Panc1 (cell line): ENCODE results near the gene DPYD. TPM values are rescaled to one million over a fixed set of nuclear protein-coding genes. Genes with fewer than 3 reads are reported as not detected.
A peak's percentile ranks its signal among the peaks of the same experiment; 100 is the strongest.

Experiments used
- ATAC-seq: fragments of 200-7000 bp; cut with Tn5 transposase; 2 replicates; pipeline ENCODE4 v1.9.1; 2020; ENCODE audit warnings: mild to moderate bottlenecking, moderate library complexity
- BruUV-seq: library from RNA; stranded (reverse); fragments of 400-500 nt; replicated peaks from 2 replicates; lab custom pipeline; 2021; lab: Mats Ljungman, UMichigan
- CTCF ChIA-PET: fragments of 300-600 bp; sonication (Branson Sonifier 250); formaldehyde crosslinking; loops from one replicate; lab custom pipeline; 2022; ENCODE audit warnings: antibody characterized with exemption; lab: Charles Lee
- POLR2A ChIA-PET: fragments of 300-600 bp; sonication (Branson Sonifier 250); formaldehyde crosslinking; loops from one replicate; lab custom pipeline; 2022; ENCODE audit warnings: antibody characterized with exemption; lab: Charles Lee
- DNase-seq: peaks from one replicate; pipeline ENCODE4 v3.0.0-alpha.2; 2010; ENCODE audit warnings: low read depth, low spot score
- H3K27ac ChIP-seq: 2 replicates; pipeline ENCODE4 v1.5.1; 2011; ENCODE audit warnings: mild to moderate bottlenecking, low read length, inconsistent platforms
- H3K27me3 ChIP-seq: fragments of 200-500 bp; sonication (Bioruptor generic); 2 replicates; pipeline ENCODE4 v1.6.0; 2014; ENCODE audit warnings: low read length, inconsistent platforms; ENCODE audit not compliant: control insufficient read depth, insufficient read depth
- H3K36me3 ChIP-seq: fragments of 200-500 bp; sonication (Bioruptor generic); 2 replicates; pipeline ENCODE4 v1.5.1; 2014; ENCODE audit warnings: inconsistent platforms, mild to moderate bottlenecking, low read length, moderate library complexity; ENCODE audit not compliant: control insufficient read depth, insufficient read depth
- H3K4me1 ChIP-seq: 2 replicates; pipeline ENCODE4 v1.5.1; 2011; ENCODE audit warnings: inconsistent platforms, mild to moderate bottlenecking, low read length, moderate library complexity; ENCODE audit not compliant: control insufficient read depth, insufficient read depth
- H3K4me3 ChIP-seq, 2 experiments: 2 replicates each; pipeline ENCODE4 v1.5.1; 2011 to 2012; ENCODE audit warnings: low read depth in 2 of 2, low read length in 2 of 2, mild to moderate bottlenecking in 2 of 2, inconsistent platforms in 1 of 2, moderate library complexity in 1 of 2
- H3K9me3 ChIP-seq: fragments of 200-500 bp; sonication (Bioruptor generic); 2 replicates; pipeline ENCODE4 v1.5.1; 2014; ENCODE audit warnings: low read depth, mild to moderate bottlenecking, inconsistent platforms, low read length, moderate library complexity; ENCODE audit not compliant: control insufficient read depth, insufficient read depth
- POLR2AphosphoS5 ChIP-seq: IDR thresholded peaks from 2 replicates; pipeline ENCODE4 v1.6.1; 2012; ENCODE audit warnings: mild to moderate bottlenecking, low read depth, low read length, moderate library complexity
- SIN3A ChIP-seq: IDR thresholded peaks from 2 replicates; pipeline ENCODE4 v1.6.1; 2012; ENCODE audit warnings: low read depth, mild to moderate bottlenecking, low read length, moderate library complexity, borderline replicate concordance; ENCODE audit not compliant: insufficient read depth
- TCF7L2 ChIP-seq: IDR thresholded peaks from 2 replicates; pipeline ENCODE4 v1.6.1; 2011; ENCODE audit warnings: mild to moderate bottlenecking, low read depth, low read length, inconsistent platforms
- in situ Hi-C: cut with HindIII; loops from 2 replicates; pipeline ENCODE4 v1.10.0; 2016; ENCODE audit warnings: low sequenced_read_pairs, low pct_unique_long_range_greater_than_20kb
- intact Hi-C: fragments of 100-400 bp; cut with micrococcal nuclease; formaldehyde crosslinking; loops from one replicate; pipeline ENCODE4 v1.10.0; 2022; ENCODE audit not compliant: unreplicated experiment
- total RNA-seq: library from RNA; stranded (reverse); gene quantifications from one replicate; pipeline ENCODE4 v1.2.1, GENCODE V29; 2021; ENCODE audit not compliant: unreplicated experiment
- TF ChIP-seq, protein P1 (sequence below), 2 experiments: IDR thresholded peaks; 2 replicates each; pipeline ENCODE4 v1.6.1; 2011 to 2012; ENCODE audit warnings: low read depth in 2 of 2, control low read depth in 1 of 2, low read length in 1 of 2, mild to moderate bottlenecking in 1 of 2, moderate library complexity in 1 of 2; ENCODE audit not compliant: insufficient read depth in 1 of 2
- TF ChIP-seq, protein P2 (sequence below): fragments of 450-650 bp; IDR thresholded peaks from 2 replicates; pipeline ENCODE4 v1.5.1; 2017; ENCODE audit warnings: mild to moderate bottlenecking

The DPYD gene
- total RNA-seq, 1 experiment from 2014 or later, result 2.0 TPM

DNA sequence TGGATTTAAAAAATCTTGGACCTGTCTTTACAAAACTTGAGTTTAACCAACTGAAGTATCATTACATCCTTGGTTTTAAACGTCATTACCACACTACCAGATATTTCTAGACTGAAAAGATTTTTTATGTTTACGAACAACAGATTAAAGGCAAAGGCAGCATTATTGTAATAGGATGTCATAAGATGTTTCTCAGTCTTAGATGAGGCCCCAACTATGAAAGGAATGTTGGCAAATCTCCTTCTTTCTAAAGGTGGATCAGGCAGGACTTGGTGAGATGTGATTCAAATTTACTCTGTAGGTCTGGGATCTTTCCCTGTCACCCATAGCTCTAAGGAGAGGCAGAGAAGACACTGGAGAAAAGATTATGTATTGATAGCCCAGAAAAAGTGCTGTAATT lies 781.3 kb downstream of the DPYD start:
- ChIA-PET POLR2A (no interaction called here), CTCF (no interaction called here)
- Histone ChIP-seq H3K27ac (no peak overlapping the region), H3K27me3 (no peaks in the 10 kb centered on the region), H3K9me3 (no peaks in the 10 kb centered on the region), H3K4me3 (no peak overlapping the region), H3K36me3 (no peaks in the 10 kb centered on the region), H3K4me1 (no peaks in the 10 kb centered on the region)
- DNase-seq, result no peak
- intact Hi-C loops, result no loop called here
- ATAC-seq, result no peak
- TF ChIP-seq, protein P1, sequence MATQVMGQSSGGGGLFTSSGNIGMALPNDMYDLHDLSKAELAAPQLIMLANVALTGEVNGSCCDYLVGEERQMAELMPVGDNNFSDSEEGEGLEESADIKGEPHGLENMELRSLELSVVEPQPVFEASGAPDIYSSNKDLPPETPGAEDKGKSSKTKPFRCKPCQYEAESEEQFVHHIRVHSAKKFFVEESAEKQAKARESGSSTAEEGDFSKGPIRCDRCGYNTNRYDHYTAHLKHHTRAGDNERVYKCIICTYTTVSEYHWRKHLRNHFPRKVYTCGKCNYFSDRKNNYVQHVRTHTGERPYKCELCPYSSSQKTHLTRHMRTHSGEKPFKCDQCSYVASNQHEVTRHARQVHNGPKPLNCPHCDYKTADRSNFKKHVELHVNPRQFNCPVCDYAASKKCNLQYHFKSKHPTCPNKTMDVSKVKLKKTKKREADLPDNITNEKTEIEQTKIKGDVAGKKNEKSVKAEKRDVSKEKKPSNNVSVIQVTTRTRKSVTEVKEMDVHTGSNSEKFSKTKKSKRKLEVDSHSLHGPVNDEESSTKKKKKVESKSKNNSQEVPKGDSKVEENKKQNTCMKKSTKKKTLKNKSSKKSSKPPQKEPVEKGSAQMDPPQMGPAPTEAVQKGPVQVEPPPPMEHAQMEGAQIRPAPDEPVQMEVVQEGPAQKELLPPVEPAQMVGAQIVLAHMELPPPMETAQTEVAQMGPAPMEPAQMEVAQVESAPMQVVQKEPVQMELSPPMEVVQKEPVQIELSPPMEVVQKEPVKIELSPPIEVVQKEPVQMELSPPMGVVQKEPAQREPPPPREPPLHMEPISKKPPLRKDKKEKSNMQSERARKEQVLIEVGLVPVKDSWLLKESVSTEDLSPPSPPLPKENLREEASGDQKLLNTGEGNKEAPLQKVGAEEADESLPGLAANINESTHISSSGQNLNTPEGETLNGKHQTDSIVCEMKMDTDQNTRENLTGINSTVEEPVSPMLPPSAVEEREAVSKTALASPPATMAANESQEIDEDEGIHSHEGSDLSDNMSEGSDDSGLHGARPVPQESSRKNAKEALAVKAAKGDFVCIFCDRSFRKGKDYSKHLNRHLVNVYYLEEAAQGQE (IDR thresholded peaks at IDR 0.05; ENCODE audit: insufficient read depth in 1 of 2, low read depth in 2 of 2, low read length in 1 of 2), result no peak
- TF ChIP-seq, protein P2, sequence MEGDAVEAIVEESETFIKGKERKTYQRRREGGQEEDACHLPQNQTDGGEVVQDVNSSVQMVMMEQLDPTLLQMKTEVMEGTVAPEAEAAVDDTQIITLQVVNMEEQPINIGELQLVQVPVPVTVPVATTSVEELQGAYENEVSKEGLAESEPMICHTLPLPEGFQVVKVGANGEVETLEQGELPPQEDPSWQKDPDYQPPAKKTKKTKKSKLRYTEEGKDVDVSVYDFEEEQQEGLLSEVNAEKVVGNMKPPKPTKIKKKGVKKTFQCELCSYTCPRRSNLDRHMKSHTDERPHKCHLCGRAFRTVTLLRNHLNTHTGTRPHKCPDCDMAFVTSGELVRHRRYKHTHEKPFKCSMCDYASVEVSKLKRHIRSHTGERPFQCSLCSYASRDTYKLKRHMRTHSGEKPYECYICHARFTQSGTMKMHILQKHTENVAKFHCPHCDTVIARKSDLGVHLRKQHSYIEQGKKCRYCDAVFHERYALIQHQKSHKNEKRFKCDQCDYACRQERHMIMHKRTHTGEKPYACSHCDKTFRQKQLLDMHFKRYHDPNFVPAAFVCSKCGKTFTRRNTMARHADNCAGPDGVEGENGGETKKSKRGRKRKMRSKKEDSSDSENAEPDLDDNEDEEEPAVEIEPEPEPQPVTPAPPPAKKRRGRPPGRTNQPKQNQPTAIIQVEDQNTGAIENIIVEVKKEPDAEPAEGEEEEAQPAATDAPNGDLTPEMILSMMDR, result no peak
- TF ChIP-seq POLR2AphosphoS5 (no peak), SIN3A (no peak), TCF7L2 (no peak)
- BruUV-seq, result no TSS peak
- in situ Hi-C loops, result no loop called here

DNA sequence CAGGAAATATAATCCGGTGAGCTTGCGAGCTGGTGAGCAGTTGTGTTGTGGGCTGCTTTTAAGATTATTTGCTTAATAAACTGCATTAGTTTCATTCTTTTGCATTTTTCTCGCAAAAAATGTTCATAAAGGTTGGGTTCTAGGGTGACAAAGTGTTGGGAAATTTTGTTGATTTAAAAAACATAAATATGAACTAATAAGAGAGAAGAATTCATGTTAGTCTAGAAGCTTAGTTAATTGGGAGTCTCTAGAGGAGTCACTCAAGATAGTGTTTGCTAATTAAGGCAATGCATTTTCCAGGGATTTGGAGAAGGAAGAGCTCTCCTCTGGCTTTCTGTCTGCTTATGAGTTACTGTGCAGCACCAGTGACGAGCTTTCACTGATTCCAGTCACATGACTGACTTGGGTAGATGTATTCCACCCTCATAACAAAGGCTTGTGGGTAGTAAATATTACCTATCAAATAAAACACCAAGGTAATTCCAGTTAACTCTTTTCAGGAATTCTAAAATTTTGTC lies 782.3 kb downstream of the DPYD start:
- H3K4me3 ChIP-seq, result no peak overlapping the region
- ATAC-seq, result no peak

More for the DNA sequence above, 782.3 kb downstream of the DPYD start:
- ChIA-PET POLR2A (no interaction called here), CTCF (no interaction called here)
- Histone ChIP-seq H3K27ac (no peak overlapping the region; the same call in 1 of the 2 replicates), H3K36me3 (no peaks in the 10 kb centered on the region), H3K4me1 (no peaks in the 10 kb centered on the region), H3K9me3 (no peaks in the 10 kb centered on the region), H3K27me3 (no peaks in the 10 kb centered on the region)
- intact Hi-C loops (no loop called here), in situ Hi-C loops (no loop called here)
- no peak for TF ChIP-seq TCF7L2
- no peak for TF ChIP-seq SIN3A
- TF ChIP-seq, protein P1 (IDR thresholded peaks at IDR 0.05; ENCODE audit: insufficient read depth in 1 of 2, low read depth in 2 of 2, low read length in 1 of 2), result no peak
- no peak for TF ChIP-seq POLR2AphosphoS5
- TF ChIP-seq, protein P2, result peak; percentile 24; the same call in 1 of the 2 replicates
- no peak for DNase-seq
- BruUV-seq, result no TSS peak
